GM21529 (cell line): ENCODE results near the gene ALDH1L1.

Experiments
- ATAC-seq: cut with Tn5 transposase; IDR thresholded peaks from one replicate; pipeline ENCODE4 v1.9.1; 2021; ENCODE audit not compliant: unreplicated experiment

The ALDH1L1 gene

DNA sequence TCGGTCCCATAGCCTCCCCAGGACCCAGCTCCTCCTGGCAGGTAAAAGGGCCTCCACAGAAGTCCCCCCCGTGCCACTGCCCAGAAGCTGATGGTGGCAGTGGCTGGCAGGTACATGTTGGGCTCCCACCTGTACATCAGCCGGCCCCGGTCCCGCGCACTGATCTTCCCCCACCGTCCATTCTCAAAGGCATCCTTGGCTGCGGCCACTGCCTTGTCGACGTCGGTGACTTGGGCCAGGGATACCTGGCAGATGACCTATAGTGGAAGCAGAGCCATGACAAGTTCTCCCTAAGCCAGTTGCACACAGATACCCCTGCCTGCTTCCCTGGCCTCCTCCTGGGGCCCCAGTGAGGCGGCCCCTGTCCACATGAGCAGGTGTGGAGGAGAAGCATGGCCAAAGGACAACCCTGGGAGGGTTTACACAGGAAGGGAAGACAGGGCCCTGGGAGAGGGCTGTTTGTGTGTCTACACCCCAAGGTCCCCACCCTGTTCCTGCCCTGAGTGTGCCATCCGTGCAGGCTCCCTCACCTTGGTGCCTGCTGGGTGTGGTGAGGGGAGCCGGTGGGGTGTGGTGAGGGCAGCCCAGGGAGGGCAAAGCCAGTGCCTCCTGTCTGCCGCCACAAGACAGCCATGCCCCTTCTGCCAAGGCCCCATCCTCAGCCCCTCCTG, 44.8 kb downstream of the ALDH1L1 start:
- no peak for ATAC-seq

DNA sequence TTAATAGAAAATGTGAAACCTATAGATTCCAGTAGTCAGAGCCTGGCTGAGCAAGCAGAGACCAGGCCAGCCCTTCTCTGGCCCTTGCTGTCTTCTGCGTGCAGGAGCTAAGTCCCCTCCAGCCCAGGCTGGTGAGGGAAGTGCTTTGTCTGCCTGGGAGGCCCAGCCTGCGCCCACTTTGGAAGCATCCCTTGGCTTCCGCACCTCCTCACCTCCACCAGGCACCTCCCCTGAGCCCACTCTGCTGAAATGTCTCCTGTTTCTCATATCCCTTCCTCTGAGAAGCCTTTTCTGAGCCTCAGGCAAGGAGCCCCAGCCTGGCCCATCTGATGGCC, 45.3 kb downstream of the ALDH1L1 start:
- ATAC-seq, result no peak

DNA sequence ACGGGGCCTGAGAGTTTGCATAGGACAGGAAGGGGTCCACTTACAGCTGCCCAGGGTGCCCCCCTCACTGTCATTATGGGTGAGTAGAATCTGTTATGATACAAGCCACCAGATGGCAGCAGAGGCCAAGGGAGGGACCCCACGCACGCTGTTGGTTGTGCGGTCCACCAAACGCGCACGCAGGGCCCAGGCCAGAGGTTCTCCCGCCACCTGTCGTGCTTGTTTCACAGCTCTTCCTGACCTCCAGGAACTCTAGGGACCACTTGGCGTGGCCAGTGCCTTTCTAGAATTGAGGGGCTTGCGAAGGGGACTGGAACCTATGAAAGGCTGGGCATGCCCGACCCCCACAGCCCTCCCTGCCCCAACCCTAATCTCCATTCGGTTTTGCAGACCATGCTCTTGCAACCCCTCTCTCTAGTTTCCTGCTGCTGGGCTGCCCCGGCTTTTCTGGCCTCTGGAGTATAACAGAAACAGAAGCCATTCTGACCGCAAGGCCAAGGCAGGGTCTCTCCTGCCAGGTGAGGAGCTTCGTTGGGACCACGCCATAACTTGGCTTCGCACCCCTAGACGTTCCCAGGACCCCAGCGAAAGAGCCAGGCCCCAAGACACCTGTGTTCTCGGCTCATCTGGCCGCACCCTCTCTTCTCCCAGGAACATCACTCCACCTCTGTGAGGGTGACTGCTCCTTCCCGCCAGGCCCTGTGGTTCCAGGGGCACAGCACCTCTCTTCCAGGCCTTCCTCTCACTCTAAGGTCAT, 46.0 kb downstream of the ALDH1L1 start:
- no peak for ATAC-seq

DNA sequence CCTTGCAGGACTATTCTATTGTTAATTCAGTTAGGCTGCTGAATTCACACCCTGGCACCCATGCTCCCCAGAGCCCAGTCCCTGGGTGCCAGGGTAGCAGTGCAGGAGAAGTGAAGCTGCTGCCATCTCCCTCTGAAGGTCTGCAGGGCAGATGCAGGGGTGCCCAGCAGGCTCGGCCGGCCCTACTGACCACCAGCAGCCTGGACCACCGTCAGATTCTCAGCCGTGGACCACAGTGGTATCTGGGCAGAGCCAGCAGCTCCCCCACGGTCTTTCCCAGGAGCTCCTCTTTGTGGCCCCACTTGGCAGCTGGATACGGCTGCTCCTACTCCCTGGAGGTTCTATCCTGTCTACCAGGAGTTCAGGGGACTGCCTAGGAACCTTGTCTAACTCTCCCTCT, 46.8 kb downstream of the ALDH1L1 start:
- ATAC-seq, result no peak

DNA sequence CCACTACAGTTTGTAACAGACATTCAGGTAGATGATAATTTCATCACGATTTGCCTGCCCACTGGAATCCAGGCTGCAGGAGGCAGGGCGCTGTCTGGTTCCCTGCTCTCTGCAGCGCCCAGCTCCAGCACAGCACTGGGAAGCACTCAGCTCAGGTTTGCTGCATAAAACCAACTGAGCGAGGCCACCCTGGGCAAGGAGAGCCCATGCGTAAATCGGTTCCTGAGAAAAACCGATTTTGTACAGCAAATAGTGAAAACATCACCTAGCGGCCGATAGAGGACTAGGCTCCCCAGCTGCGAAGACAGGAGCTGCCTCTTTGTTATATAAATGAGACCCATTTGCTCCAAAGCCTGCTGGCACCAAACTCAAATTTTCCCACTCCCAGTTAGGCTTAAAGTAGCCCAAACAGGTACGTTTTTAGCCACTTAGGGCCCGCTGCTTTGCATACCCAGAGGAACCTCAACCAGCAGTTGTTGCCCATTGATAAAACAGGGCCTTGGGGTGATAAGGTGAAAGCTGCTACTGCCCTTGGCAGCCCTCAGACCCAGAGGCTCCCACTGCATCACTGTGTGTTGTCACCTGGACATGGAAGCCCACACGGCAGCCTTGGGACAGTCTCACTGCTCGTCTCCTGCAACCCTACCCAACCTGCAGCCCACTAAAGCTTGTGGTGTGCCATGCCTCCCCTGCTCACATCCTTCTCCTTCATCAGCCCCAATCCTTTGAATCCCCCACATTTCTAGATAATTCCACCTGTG, 47.5 kb downstream of the ALDH1L1 start:
- no peak for ATAC-seq

DNA sequence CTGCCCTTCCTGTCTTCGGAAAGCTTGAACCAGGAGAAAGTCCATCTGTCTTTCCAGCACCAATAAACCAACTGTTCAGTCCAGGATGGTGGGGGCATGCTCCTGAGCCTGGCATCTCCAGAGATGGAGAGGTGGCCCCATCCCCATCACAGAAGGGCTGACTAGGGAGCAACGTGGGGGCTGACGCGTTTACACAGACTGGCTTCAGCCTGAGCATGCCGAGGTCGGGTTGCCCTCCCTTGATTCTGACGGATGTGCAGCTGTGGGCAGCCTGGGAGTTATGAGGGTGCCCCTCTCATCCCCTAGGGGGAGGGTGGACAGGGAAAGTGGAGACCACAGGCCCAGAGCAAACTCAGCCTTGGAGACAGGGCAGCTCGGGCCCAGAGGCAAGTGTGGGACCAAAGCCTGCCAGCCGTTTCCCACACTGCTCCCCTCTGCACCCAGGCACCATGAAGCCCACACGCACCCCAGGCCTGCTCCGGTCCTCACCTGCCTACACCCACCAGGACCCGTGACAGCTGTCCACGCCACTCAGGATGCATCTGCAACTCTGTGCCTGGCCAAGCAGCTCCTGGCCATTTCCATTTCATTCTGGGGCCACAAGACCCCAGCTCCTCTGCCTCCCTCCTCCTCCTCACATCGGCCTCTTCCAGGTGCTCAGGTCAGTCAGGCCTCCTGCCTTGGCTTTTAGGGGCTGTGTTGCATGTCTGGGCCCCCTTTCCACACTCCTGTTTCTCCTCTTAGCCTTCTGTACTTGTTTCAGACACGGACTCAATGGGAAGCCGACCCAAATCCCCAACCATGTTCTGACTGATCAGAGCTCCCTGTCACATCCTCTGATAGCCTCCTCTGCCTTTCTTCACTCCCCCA, 48.3 kb downstream of the ALDH1L1 start:
- ATAC-seq, result no peak

DNA sequence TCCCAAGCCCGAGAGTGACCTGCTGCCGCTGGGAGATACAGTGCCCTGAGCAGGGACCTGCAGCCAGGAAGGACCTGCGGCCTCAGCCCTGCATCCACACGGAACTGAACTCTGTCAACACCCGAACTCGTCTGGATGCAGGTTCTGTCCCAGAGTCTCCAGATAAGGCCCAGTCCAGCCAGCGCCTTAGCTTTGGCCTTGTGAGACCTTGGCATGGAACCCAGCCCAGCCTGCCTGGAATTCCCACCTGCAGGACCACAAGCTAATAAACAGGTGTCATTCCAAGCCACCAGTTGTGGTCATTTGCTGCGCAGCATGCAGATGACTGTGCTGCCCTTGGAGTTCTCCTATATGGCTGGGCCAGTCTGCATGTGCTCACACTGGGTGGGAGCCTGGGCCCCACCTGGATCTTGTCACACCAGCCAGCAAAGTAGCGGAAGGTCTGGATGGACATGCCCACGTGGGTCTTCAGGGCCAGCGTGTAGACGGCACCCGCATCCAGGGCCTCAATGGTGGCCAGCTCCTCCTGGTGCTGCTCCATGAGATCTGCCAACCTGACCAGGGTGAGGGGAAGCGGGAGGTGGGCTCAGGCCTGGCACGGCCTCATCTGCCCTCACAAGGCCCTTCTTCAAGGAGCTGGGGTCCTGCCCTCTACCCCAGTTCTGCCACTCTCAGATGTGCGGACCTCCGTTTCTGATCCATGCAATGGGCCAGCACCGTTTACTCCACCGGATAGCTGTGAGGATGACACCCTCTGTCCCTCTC, 49.2 kb downstream of the ALDH1L1 start:
- ATAC-seq, result no peak

DNA sequence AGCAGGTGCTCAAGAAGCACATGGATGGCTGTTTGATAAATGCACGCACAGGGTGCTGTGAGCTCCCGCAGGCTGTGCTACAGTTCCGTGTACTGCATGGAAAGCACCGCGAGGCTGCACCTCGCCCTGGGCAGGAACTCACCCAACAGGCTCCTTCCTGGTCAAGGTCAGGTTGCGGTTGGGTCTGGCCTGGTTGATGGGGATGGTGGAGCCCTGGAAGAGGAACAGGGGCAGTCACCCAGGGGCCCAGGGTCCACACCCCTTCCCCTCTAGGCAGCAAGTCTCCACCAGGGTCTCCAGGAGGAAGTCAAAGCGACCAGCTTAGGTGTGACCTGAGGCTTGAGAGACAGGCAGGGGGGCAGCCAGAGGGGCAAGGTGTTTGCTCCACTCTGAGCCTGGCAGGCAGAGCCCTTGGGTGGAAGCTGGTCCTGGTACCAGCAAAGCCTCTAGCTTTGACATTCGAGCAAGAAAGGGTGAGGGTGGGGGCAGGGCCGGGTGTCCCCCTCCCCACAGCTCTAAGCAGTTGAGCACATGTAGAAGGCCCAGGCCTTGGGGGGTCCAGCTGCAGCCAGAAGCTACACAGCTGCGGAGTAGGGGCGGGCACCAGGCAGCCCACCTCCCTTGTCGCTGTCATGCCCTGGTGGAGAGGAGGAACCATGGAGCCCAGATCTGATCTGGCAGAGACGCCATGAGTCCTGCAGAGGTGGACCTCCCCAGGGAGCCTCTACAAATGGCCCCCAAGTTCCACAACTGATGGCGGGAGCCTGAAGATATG, 50.1 kb downstream of the ALDH1L1 start:
- ATAC-seq, result no peak

DNA sequence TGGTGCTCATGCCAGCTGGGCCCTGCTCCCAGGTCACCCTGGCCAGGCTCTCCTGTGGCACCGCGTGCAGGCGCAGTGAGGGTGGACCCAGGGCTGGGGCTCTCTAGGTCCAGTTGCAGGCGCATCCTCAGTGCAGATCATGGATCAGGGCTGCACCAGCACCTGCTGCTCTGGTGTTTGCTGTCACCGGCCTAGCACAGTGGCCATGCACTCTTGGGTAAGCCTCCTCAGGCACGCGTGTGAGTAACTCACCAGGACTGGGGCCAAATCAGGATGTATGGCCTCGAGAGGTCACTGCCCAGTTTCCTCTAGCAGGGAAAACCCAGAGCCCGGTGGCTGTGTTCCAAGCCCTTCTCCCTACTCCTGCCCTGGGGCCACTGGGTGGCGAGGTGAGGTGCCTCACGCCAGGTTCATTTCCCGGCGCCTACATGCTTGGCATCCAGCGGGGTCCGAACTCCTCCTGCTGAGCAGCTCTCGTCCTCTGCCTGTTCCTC, 50.9 kb downstream of the ALDH1L1 start:
- ATAC-seq, result no peak

DNA sequence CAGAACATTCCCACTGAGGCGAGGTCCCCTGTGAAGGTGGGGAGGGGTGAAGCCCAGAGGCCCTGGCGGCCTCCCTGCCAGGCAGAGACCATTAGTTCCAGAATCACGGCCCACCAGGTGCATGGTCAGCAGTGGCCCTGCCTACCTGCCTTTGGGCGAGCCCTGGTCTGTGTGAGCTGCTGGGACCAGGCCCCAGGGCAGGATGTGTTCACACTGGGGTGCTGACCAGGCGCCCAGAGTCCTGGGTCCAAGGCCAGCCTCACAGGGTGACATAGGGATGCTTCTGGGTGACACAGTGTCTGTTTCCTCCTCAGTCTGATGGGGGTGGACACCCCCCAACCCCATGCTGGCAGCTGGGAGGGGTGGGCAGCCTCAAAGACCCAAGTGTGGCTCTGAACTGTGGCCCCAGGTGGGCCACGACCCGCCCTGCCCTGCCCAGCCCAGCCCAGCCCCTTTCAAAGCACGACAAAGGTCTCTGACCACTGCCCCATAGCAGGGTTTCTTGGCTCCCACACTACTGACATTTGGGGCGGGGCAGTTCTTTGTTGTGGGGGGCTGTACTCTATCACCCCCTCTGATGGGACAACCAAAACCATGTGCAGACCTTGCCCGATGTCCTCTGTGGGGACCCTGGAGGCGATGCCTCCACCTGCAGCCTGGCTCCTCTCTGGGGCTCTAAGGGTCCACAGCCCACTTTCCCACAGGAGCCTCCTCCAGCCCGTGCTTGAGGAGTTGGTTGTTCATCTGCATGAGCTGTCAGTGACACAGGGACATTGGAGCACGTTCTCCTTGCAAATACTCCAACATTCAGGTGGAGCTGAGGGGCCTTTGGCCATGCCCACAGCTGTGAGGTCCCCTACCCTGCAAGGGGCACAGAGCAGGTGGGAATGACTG, 51.6 kb downstream of the ALDH1L1 start:
- ATAC-seq, result no peak

DNA sequence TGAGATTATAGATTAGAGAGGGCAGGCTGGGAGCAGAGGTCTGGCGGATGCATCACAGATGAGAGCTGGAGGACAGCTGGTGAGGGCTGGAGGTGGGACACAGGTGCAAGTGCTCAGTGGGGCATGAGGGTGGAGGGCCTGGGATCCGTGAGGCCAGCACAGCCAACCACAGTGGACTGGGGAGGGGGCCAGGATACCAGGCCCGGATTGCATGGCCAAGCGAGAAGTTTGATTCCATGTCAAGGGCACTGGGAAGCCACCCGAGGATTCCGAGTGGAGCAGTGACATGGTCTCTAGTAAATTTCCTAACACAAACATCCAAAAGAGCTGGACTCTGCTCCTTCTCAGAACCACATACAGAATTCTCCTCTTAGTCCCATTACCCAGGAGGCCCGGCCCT, 52.5 kb downstream of the ALDH1L1 start:
- ATAC-seq, result no peak

DNA sequence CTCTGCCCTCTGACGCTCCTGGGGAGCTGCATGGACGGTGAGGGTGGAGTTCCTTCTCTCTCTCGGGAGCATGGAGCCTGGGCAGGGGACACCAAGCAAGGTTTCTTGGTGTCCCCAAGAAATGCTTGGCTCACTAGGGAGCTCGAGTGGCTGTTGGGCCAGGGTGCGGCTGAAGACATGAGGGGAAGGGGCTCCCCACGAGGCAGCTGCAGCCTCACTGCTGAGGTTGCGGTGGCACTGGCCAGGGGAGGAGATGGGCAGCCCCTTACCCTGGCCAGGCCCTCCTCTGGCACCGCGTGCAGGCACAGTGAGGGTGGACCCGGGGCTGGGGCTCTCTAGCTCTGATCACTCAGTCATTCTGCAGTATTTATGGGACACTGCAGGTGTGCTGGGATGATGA, 52.9 kb downstream of the ALDH1L1 start:
- no peak for ATAC-seq

DNA sequence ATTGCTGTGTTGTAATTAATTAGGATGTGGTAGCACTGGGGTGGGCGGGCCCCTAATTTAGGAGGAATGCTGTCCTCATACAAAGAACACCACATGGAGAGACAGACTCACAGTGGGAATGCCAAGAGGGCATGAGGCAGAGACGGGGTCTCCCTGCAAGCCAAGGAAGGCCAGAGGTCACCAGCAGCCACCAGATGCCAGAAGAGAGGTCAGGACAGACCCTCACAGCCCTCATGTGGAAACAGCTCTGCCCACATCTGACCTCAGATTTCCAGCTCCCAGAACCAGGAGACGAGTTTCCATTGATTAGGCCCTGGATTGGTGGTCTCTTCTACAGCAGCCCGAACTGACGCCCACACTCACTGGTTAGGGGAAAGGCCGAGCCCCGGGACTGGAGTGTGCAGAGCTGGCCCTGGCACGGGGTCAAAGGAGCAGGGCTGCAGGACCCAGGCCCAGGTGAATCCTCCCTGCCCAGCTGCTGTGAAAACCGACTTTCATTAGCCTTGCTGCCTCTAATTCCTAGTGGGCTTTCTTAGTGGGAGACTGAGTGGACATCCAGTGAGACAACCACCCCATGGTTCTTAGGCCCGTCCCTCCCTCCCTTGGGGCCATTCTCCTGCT, 53.5 kb downstream of the ALDH1L1 start:
- no peak for ATAC-seq

DNA sequence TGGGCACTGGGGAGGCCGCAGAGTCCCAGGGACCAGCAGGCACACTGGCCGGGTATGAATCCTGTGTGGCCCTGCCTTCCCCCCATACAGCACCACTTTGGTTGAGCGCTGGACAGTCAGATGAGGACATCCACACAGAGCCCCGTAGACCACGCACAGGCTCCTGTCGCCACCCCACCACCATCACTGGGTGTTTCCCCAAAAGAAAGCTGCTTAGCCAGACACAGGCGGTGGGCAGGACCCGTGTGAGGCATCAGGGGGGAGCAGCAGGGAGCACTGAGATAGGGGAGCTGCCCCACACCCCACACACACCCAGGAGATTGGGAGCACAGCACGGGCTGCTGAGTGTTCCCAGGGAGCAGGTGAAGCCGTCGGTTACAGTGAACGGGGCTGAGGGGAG, 54.1 kb downstream of the ALDH1L1 start:
- no peak for ATAC-seq

DNA sequence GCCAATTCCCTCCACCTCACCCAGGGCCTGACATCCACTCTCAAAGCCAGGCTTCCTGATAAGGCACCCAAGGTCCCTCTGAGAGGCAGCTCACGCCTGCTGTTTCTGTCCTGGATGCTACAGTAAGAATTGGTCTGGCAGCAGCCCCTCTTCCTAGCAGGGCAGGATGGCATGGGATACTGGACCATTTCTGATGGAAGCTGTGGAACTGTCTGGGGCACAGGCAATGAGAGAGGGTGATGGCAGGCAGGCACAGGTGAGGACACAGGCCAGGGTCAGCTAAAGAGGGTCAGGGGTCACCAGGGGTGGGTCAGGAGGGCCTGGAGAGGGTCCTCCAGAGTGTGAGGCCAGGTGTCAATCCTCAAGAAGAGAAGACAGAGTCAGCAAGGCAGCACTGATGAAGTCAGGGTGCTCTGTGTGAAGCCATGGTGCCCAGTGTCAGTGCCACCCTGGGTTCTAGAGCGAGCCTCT, 54.6 kb downstream of the ALDH1L1 start:
- no peak for ATAC-seq

DNA sequence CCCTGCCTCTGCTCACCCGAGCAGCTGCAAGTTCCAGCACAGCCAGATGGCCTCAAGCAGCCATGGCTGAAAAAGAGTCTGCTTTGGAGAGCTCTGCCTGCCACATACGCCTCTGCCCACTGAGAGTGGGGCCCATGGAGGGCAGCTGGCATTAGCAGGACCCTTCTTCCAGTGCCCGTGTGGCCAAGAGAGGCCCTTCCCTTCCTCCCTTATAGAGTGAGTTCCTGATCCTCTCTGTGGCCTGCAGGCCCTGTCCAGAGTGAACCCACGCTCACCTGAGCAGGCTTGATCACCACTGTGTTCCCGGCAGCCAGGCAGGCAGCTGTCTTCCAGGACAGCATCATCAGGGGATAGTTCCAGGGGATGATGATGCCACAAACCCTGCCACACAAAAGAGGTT, 55.0 kb downstream of the ALDH1L1 start:
- no peak for ATAC-seq

DNA sequence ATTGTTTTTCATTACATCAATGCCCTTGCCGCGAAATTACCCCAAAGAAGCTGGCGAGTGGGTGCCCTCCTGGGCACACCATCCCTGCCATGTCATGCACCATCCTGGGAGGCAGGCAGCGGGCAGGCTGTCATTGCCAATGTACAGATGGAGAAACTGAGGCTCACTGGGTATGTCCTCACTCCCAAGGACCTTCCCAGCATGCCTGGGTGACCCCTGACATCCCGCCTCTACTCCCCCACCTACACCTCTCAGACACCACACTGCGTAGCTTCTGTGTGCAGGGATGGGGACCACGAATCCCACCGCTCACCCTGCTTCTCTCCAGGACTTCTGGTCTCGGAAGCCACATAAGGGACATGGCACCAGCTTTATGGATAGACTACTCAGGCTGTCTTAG, 55.5 kb downstream of the ALDH1L1 start:
- no peak for ATAC-seq
